HCT116 (cell line): ENCODE results near the gene GRB7. TPM values are rescaled to one million over a fixed set of nuclear protein-coding genes. Genes with fewer than 3 reads are reported as not detected.

Experiments
- ATAC-seq: fragments of 200-7000 bp; cut with Tn5 transposase; 2 replicates; pipeline ENCODE4 v1.9.1; 2020; ENCODE audit warnings: mild to moderate bottlenecking, moderate library complexity
- BruUV-seq: library from RNA; stranded (reverse); fragments of 400-500 nt; replicated peaks from 2 replicates; lab custom pipeline; 2021; lab: Mats Ljungman, UMichigan
- CTCF ChIA-PET: fragments of 300-600 bp; sonication (Branson Sonifier 250); formaldehyde crosslinking; loops from one replicate; lab custom pipeline; 2021; ENCODE audit warnings: antibody characterized with exemption; lab: Charles Lee
- POLR2A ChIA-PET: fragments of 300-600, 350-600 bp; sonication (Branson Sonifier 250); formaldehyde crosslinking; loops from one replicate; lab custom pipeline; 2021; ENCODE audit warnings: antibody characterized with exemption; lab: Charles Lee
- RAD21 ChIA-PET, 2 experiments: fragments of 300-600 bp; sonication (Branson Sonifier 250); formaldehyde crosslinking; loops; one replicate each; lab custom pipeline; 2023; ENCODE audit warnings: low total read pairs in 2 of 2; ENCODE audit not compliant: uncharacterized antibody in 2 of 2, unreplicated experiment in 2 of 2, low non-redundant PET in 1 of 2; lab: Charles Lee
- DNase-seq: peaks from one replicate; pipeline ENCODE4 v3.0.0-alpha.2; 2010; ENCODE audit warnings: low read depth, low spot score
- H2AFZ ChIP-seq: fragments of 200-600 bp; shearing (Covaris generic), sonication (generic); 2 replicates; pipeline ENCODE4 v1.6.1; 2017; ENCODE audit warnings: low read depth, mixed run types, mixed read lengths, antibody characterized with exemption, low read length; ENCODE audit not compliant: poor library complexity, severe bottlenecking
- H3K27ac ChIP-seq: 2 replicates; pipeline ENCODE4 v1.5.1; 2012; ENCODE audit warnings: low read depth, low read length
- H3K27me3 ChIP-seq: fragments of 200-600 bp; sonication (generic); 2 replicates; pipeline ENCODE4 v1.6.1; 2016; ENCODE audit warnings: mixed run types, low read length, mixed read lengths; ENCODE audit not compliant: insufficient read depth
- H3K36me3 ChIP-seq, 2 experiments: fragments of 200-500 bp in 1 of 2; fragments of 200-600 bp in 1 of 2; sonication (Bioruptor generic) in 1 of 2; sonication (generic) in 1 of 2; 2 replicates each; pipeline versions ENCODE4 v1.5.1 to v1.6.1; 2014 to 2016; ENCODE audit warnings: low read length in 2 of 2, inconsistent platforms in 1 of 2, mixed read lengths in 1 of 2, mixed run types in 1 of 2; ENCODE audit not compliant: insufficient read depth in 2 of 2, control insufficient read depth in 1 of 2
- H3K4me1 ChIP-seq, 2 experiments: fragments of 200-600 bp in 1 of 2; sonication (generic) in 1 of 2; 2 replicates each; pipeline versions ENCODE4 v1.5.1 to v1.6.1; 2012 to 2017; ENCODE audit warnings: low read length in 2 of 2, inconsistent platforms in 1 of 2, mild to moderate bottlenecking in 1 of 2, mixed read lengths in 1 of 2, mixed run types in 1 of 2, moderate library complexity in 1 of 2; ENCODE audit not compliant: insufficient read depth in 2 of 2, control insufficient read depth in 1 of 2
- H3K4me2 ChIP-seq: fragments of 200-600 bp; sonication (generic); 2 replicates; pipeline ENCODE4 v1.6.1; 2017; ENCODE audit warnings: mixed run types, low read length, mixed read lengths
- H3K4me3 ChIP-seq, 2 experiments: fragments of 200-600 bp in 1 of 2; sonication (generic) in 1 of 2; replicated peaks in 1 of 2; 2 replicates each; pipeline ENCODE4 v1.5.1; 2011 to 2016; ENCODE audit warnings: low read length in 2 of 2, control low read depth in 1 of 2, low read depth in 1 of 2, mild to moderate bottlenecking in 1 of 2, mixed read lengths in 1 of 2, mixed run types in 1 of 2
- H3K79me2 ChIP-seq: fragments of 200-600 bp; sonication (generic); 2 replicates; pipeline ENCODE4 v1.6.1; 2017; ENCODE audit warnings: mild to moderate bottlenecking, mixed run types, low read length, moderate library complexity, mixed read lengths; ENCODE audit not compliant: insufficient read depth
- H3K9ac ChIP-seq: fragments of 200-600 bp; sonication (generic); 2 replicates; pipeline ENCODE4 v1.6.1; 2016; ENCODE audit warnings: low read length, mixed read lengths
- H3K9me2 ChIP-seq: fragments of 200-600 bp; sonication (generic), shearing (Covaris generic); 2 replicates; pipeline ENCODE4 v1.6.1; 2017; ENCODE audit warnings: mixed run types, mild to moderate bottlenecking, moderate library complexity; ENCODE audit not compliant: insufficient read depth
- H3K9me3 ChIP-seq, 2 experiments: fragments of 200-500 bp in 1 of 2; fragments of 200-600 bp in 1 of 2; sonication (Bioruptor generic) in 1 of 2; sonication (generic) in 1 of 2; 2 replicates each; pipeline ENCODE4 v1.6.1; 2014 to 2017; ENCODE audit warnings: low read length in 2 of 2, mixed read lengths in 2 of 2, inconsistent platforms in 1 of 2, low read depth in 1 of 2, mild to moderate bottlenecking in 1 of 2, mixed run types in 1 of 2, moderate library complexity in 1 of 2; ENCODE audit not compliant: control insufficient read depth in 1 of 2, insufficient read depth in 1 of 2
- H4K20me1 ChIP-seq: fragments of 200-600 bp; sonication (generic), shearing (Covaris generic); 2 replicates; pipeline ENCODE4 v1.6.1; 2017; ENCODE audit warnings: mixed run types, mild to moderate bottlenecking, moderate library complexity; ENCODE audit not compliant: insufficient read depth
- ELF1 ChIP-seq: IDR thresholded peaks from 2 replicates; pipeline ENCODE4 v1.6.1; 2012; ENCODE audit warnings: low read depth, borderline replicate concordance
- FOSL1 ChIP-seq: IDR thresholded peaks from 2 replicates; pipeline ENCODE4 v1.6.1; 2012; ENCODE audit warnings: low read depth
- JUND ChIP-seq: IDR thresholded peaks from 2 replicates; pipeline ENCODE4 v1.6.1; 2012
- POLR2A ChIP-seq: IDR thresholded peaks from 2 replicates; pipeline ENCODE4 v1.7.0; 2011; ENCODE audit warnings: borderline replicate concordance; ENCODE audit not compliant: insufficient read depth, insufficient read length; ENCODE audit errors: extremely low read depth
- POLR2AphosphoS5 ChIP-seq: IDR thresholded peaks from 2 replicates; pipeline ENCODE4 v1.6.1; 2011; ENCODE audit warnings: mild to moderate bottlenecking, low read depth, low read length, moderate library complexity
- RAD21 ChIP-seq: IDR thresholded peaks from 2 replicates; pipeline ENCODE4 v1.6.1; 2012; ENCODE audit warnings: low read depth, mild to moderate bottlenecking
- SIN3A ChIP-seq: IDR thresholded peaks from 2 replicates; pipeline ENCODE4 v1.6.1; 2012; ENCODE audit warnings: low read depth
- SRF ChIP-seq: IDR thresholded peaks from 2 replicates; pipeline ENCODE4 v1.6.1; 2012; ENCODE audit warnings: low read depth
- intact Hi-C: fragments of 100-400 bp; cut with micrococcal nuclease; formaldehyde crosslinking; loops from 2 replicates; pipeline ENCODE4 v1.10.0; 2022
- total RNA-seq: library from RNA; stranded (reverse); gene quantifications from one replicate; pipeline ENCODE4 v1.2.1, GENCODE V29; 2021; ENCODE audit not compliant: unreplicated experiment
- TF ChIP-seq, protein P1 (sequence below): IDR thresholded peaks from 2 replicates; pipeline ENCODE4 v1.6.1; 2011; ENCODE audit warnings: mild to moderate bottlenecking, low read length, moderate library complexity; ENCODE audit not compliant: insufficient replicate concordance; ENCODE audit errors: extremely low read depth

Gene GRB7
- total RNA-seq, 1 experiment from 2014 or later, result 51.9 TPM

DNA sequence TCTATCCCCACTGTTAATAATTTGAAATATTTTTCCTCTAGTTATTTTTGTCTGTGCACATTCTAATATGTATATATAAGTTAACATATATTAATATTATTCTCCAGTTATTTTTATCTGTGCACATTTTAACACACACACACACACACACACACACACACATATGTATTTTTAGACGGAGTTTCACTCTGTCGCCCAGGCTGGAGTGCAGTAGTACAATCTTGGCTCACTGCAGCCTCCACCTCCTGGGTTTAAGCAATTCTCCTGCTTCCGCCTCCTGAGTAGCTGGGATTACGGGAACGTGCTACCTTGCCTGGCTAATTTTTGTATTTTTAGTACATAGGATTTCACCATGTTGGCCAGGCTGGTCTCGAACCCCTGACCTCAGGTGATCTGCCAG lies 20.1 kb upstream of the GRB7 start:
- RAD21 ChIA-PET, result no interaction called here
- BruUV-seq, result no TSS peak

More for the DNA sequence above, 20.1 kb upstream of the GRB7 start:
- DNase-seq, result no peak
- no peak for ATAC-seq
- no peaks in the 10 kb centered on the region for H3K4me1 ChIP-seq
- intact Hi-C loops, result no loop called here
- H3K4me3 ChIP-seq, result no peak overlapping the region
- H3K36me3 ChIP-seq, result peaks cover 0 to 13% of the 10 kb centered on the region in 2 experiments; a peak in 3 of 4 replicates
- ChIA-PET POLR2A (no interaction called here), CTCF (interaction anchor here (2.2 kb wide), 1 partner anchor 12 kb away, joined by 27 read pairs; the partner anchor contains the start of gene MIEN1)
- TF ChIP-seq, protein P1, sequence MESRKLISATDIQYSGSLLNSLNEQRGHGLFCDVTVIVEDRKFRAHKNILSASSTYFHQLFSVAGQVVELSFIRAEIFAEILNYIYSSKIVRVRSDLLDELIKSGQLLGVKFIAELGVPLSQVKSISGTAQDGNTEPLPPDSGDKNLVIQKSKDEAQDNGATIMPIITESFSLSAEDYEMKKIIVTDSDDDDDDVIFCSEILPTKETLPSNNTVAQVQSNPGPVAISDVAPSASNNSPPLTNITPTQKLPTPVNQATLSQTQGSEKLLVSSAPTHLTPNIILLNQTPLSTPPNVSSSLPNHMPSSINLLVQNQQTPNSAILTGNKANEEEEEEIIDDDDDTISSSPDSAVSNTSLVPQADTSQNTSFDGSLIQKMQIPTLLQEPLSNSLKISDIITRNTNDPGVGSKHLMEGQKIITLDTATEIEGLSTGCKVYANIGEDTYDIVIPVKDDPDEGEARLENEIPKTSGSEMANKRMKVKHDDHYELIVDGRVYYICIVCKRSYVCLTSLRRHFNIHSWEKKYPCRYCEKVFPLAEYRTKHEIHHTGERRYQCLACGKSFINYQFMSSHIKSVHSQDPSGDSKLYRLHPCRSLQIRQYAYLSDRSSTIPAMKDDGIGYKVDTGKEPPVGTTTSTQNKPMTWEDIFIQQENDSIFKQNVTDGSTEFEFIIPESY, result no peak
- TF ChIP-seq FOSL1 (no peak), SRF (no peak), SIN3A (no peak), POLR2AphosphoS5 (no peak), RAD21 (no peak), POLR2A (no peak), JUND (no peak), ELF1 (no peak)
- H3K4me2 ChIP-seq, result no peak overlapping the region
- H3K9me3 ChIP-seq, result no peaks in the 10 kb centered on the region
- no peaks in the 10 kb centered on the region for H3K79me2 ChIP-seq
- H3K9ac ChIP-seq, result no peak overlapping the region
- H3K27me3 ChIP-seq, result no peaks in the 10 kb centered on the region
- H3K9me2 ChIP-seq, result no peaks in the 10 kb centered on the region
- H3K27ac ChIP-seq, result no peak overlapping the region
- H2AFZ ChIP-seq, result no peak overlapping the region
- H4K20me1 ChIP-seq, result no peaks in the 10 kb centered on the region
